Measurements from ENCODE around the gene TRABD2B.

TRABD2B gene

GRCh38 chr1:47725000-47725473 lies 272.1 kb downstream of the TRABD2B start:
- DNase-seq (ENCODE audit: low spot score), result no peak

- no peak for DNase-seq (ENCODE audit: low spot score)
Observed at GRCh38 chr1:47724432-47724999, 272.7 kb downstream of the TRABD2B start.

GRCh38 chr1:47722909-47723580 lies 274.1 kb downstream of the TRABD2B start:
- no peak for DNase-seq (ENCODE audit: low spot score)

- no peak for DNase-seq (ENCODE audit: low spot score)
Observed at GRCh38 chr1:47722101-47722500, 275.1 kb downstream of the TRABD2B start.

GRCh38 chr1:47720111-47720510 lies 277.1 kb downstream of the TRABD2B start:
- no peak for DNase-seq (ENCODE audit: low spot score)

- DNase-seq (ENCODE audit: low spot score), result no peak
Observed at GRCh38 chr1:47717341-47717740, 279.8 kb downstream of the TRABD2B start.

- no peak for DNase-seq (ENCODE audit: low spot score)
Observed at GRCh38 chr1:47713975-47714767, 283.0 kb downstream of the TRABD2B start.

GRCh38 chr1:47713333-47713953 lies 283.7 kb downstream of the TRABD2B start:
- DNase-seq (ENCODE audit: low spot score), result no peak

- no peak for DNase-seq (ENCODE audit: low spot score)
Observed at GRCh38 chr1:47712596-47713299, 284.4 kb downstream of the TRABD2B start.

- DNase-seq (ENCODE audit: low spot score), result no peak
Observed at GRCh38 chr1:47711848-47712492, 285.2 kb downstream of the TRABD2B start.

- no peak for DNase-seq (ENCODE audit: low spot score)
Observed at GRCh38 chr1:47711184-47711847, 285.9 kb downstream of the TRABD2B start.
